ENCODE results near the gene TUBB1. TPM values are rescaled to one million over a fixed set of nuclear protein-coding genes. Genes with fewer than 3 reads are reported as not detected.

The TUBB1 gene
- total and polyA plus RNA-seq, 4 experiments from 2014 or later: not detected

DNA sequence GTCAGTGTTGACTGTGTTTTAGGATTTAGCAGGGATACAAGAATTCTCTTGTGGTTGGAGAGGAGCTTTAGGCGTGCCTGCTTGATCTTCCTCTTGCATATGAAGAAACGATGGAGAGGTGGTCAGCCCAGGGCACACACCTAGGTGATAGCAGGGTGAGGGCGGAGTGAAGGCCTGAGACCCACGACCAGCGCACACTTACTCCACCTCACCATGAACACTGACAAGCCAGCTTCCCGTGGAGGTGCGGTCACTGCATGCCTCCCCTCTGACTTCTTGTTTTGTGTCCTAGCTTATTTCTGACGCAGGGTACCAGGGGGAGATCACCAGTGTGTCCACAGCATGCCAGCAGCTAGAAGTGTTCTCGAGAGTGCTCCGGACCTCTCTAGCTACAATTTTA, 30.0 kb upstream of the TUBB1 start:
- peak overlapping the region in 1 of 7 donors; percentile 42 for H3K27ac Mint-ChIP-seq
- H3K9me3 ChIP-seq (ENCODE audit: control insufficient read depth in 1 of 2, low read length in 2 of 2): no peaks in the 10 kb centered on the region
- H3K4me3 ChIP-seq (ENCODE audit: low read length in 2 of 2): no peak overlapping the region
- H3K27ac ChIP-seq (ENCODE audit: low read depth, low read length): no peak overlapping the region
- CTCF ChIA-PET (ENCODE audit: partially characterized antibody): no interaction called here
- no peak overlapping the region for H3K4me3 Mint-ChIP-seq
- intact Hi-C loops (cut with micrococcal nuclease): no loop called here
- H3K9me3 Mint-ChIP-seq: no peaks in the 10 kb centered on the region
- no peaks in the 10 kb centered on the region for H3K27me3 ChIP-seq (ENCODE audit: insufficient read depth, low read length)
- no peaks in the 10 kb centered on the region for H3K27me3 Mint-ChIP-seq
- peaks cover 13% of the 10 kb centered on the region for H3K4me1 ChIP-seq (ENCODE audit: insufficient read depth, low read length)
- POLR2A ChIA-PET (ENCODE audit: partially characterized antibody): interaction anchor here (1.0 to 2.4 kb wide), 2 partner anchors 17 to 43 kb away, joined by 3 to 9 read pairs; partner anchors contain the start of gene ATP5F1E
- peaks cover 19 to 23% (median 19%) of the 10 kb centered on the region in 4 donors for H3K4me1 Mint-ChIP-seq
- no peak for DNase-seq
- H3K36me3 Mint-ChIP-seq: peaks cover 50 to 75% of the 10 kb centered on the region in 2 donors
- H3K36me3 ChIP-seq (ENCODE audit: insufficient read depth, low read length): peaks cover 75% of the 10 kb centered on the region

DNA sequence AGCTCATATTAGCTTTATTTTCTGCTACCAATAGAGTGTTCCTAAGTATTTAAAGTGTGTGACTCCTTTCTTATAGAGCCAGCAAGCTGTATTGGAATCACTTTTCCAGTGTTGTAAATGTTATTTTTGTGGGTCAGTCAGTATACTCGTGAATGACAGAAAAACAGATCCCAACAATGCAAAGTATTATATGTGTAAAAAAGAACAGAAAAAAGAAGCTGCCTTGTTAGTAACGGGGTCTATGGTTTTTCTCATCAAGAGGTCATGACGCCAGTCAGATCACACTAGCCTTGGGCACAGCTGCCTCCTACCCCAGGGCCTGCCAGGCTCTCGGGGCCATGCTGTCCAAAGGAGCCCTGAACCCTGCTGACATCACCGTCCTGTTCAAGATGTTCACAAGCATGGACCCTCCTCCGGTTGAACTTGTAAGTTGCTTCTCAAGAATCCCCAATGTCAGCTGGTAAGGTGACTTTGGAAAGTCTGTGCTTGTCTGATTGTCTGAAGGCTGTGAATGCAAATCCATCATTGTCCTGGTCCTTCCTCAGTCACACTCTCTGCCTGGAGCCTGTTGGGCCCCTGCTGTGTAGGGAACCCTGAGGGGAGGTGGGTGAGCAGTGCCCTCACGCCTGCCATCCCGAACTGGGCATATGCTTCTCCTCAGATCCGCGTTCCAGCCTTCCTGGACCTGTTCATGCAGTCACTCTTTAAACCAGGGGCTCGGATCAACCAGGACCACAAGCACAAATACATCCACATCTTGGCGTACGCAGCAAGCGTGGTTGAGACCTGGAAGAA, 28.4 kb upstream of the TUBB1 start:
- intact Hi-C loops (cut with micrococcal nuclease): no loop called here
- H3K9me3 ChIP-seq (ENCODE audit: control insufficient read depth in 1 of 2, low read length in 2 of 2): no peaks in the 10 kb centered on the region
- H3K27ac ChIP-seq (ENCODE audit: low read depth, low read length): no peak overlapping the region
- Mint-ChIP-seq H3K27me3 (no peaks in the 10 kb centered on the region), H3K9me3 (no peaks in the 10 kb centered on the region), H3K36me3 (peaks cover 57 to 82% of the 10 kb centered on the region in 2 donors), H3K4me1 (peaks cover 6 to 12% (median 8%) of the 10 kb centered on the region in 4 donors), H3K27ac (no peak overlapping the region), H3K4me3 (no peak overlapping the region)
- no peak for DNase-seq
- no peaks in the 10 kb centered on the region for H3K4me1 ChIP-seq (ENCODE audit: insufficient read depth, low read length)
- ChIA-PET CTCF (ENCODE audit: partially characterized antibody) (no interaction called here), POLR2A (ENCODE audit: partially characterized antibody) (no interaction called here)
- H3K27me3 ChIP-seq (ENCODE audit: insufficient read depth, low read length): no peaks in the 10 kb centered on the region
- peaks cover 79% of the 10 kb centered on the region for H3K36me3 ChIP-seq (ENCODE audit: insufficient read depth, low read length)
- no peak overlapping the region for H3K4me3 ChIP-seq (ENCODE audit: low read length in 2 of 2)

DNA sequence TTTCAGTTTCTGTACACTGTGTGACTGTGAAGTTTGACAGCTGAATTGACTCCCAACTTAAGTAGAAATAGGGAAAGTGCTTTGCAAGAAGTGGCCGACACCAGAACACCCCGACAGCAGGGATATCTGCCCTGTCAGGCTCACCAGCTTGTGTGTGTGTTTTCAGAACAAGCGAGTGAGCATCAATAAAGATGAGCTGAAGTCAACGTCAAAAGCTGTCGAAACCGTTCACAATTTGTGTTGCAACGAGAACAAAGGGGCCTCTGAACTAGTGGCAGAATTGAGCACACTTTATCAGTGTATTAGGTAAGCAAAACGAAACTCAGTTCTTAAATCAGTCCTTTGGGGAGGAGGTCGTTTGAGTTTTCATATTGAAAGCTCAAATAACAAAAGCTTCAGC, 27.5 kb upstream of the TUBB1 start:
- POLR2A ChIA-PET (ENCODE audit: partially characterized antibody): interaction anchor here (0.8 kb wide), 1 partner anchor 41 kb away, joined by 4 read pairs; the partner anchor contains the start of gene ATP5F1E
- Histone ChIP-seq H3K9me3 (ENCODE audit: control insufficient read depth in 1 of 2, low read length in 2 of 2) (no peaks in the 10 kb centered on the region), H3K36me3 (ENCODE audit: insufficient read depth, low read length) (peaks cover 73% of the 10 kb centered on the region)

DNA sequence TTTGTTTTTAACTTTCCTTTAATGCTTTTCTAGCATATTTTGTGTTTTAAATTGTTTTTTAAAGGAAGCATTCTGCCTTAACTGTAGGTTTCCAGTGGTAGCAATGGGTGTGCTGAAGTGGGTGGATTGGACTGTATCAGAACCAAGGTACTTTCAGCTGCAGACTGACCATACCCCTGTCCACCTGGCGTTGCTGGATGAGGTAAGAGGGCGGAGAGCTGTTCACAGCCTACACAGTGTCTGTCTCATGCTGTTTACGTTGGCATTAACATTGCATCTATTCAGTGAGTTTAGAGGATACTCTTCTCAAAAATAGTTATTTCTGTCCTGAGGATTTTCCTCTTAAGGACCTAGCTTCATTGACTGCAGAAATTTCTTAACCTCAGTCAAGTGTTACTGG, 26.3 kb upstream of the TUBB1 start:
- peaks cover 0 to 2% (median 0%) of the 10 kb centered on the region in 4 donors for H3K4me1 Mint-ChIP-seq

More for the DNA sequence above, 27.5 kb upstream of the TUBB1 start:
- intact Hi-C loops (cut with micrococcal nuclease): no loop called here
- Mint-ChIP-seq H3K9me3 (no peaks in the 10 kb centered on the region), H3K27me3 (no peaks in the 10 kb centered on the region), H3K27ac (peak overlapping the region in 2 of 7 donors; percentile 23 to 57), H3K4me1 (peaks cover 3 to 7% (median 7%) of the 10 kb centered on the region in 4 donors), H3K4me3 (no peak overlapping the region), H3K36me3 (peaks cover 60 to 85% of the 10 kb centered on the region in 2 donors)
- Histone ChIP-seq H3K4me3 (ENCODE audit: low read length in 2 of 2) (no peak overlapping the region), H3K27ac (ENCODE audit: low read depth, low read length) (no peak overlapping the region), H3K4me1 (ENCODE audit: insufficient read depth, low read length) (no peaks in the 10 kb centered on the region), H3K27me3 (ENCODE audit: insufficient read depth, low read length) (no peaks in the 10 kb centered on the region)
- CTCF ChIA-PET (ENCODE audit: partially characterized antibody): interaction anchor here (0.8 kb wide), 1 partner anchor 195 kb away, joined by 4 read pairs; no protein-coding TSS in a partner anchor
- DNase-seq: no peak

DNA sequence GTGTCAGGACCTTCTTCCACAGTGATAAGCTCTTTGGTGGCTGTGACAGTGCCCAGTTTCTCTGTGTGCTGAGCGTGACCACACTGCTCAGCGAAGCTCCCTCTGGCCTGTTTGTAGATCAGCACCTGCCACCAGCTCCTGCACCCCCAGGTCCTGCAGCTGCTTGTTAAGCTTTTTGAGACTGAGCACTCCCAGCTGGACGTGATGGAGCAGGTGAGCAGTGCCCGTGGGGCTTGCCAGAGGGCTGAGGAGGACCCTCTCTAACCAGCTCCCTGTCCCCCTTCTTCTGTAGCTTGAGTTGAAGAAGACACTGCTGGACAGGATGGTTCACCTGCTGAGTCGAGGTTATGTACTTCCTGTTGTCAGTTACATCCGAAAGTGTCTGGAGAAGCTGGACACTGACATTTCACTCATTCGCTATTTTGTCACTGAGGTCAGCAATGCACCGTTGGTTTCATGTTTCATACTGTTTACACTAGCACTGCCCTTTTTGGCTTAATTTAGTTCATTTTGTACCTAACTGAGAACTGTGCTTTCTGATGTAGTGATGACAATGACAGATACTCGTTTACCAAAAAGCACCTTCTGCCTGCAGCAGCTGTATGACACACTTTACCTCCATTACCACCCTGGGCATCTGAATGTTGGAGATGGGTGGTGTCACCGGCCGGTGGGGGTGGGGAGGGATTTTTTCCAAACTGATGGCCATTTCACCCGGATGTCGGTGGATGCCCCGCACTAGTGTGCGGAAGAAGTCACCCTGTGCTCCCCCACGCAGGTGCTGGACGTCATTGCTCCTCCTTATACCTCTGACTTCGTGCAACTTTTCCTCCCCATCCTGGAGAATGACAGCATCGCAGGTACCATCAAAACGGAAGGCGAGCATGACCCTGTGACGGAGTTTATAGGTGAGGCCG, 25.6 kb upstream of the TUBB1 start:
- Mint-ChIP-seq H3K27ac (peak overlapping the region in 1 of 7 donors; percentile 57), H3K4me3 (no peak overlapping the region), H3K36me3 (peaks cover 58 to 80% of the 10 kb centered on the region in 2 donors), H3K4me1 (no peaks in the 10 kb centered on the region), H3K9me3 (no peaks in the 10 kb centered on the region), H3K27me3 (no peaks in the 10 kb centered on the region)
- DNase-seq: no peak
- no peak overlapping the region for H3K4me3 ChIP-seq (ENCODE audit: low read length in 2 of 2)
- intact Hi-C loops (cut with micrococcal nuclease): no loop called here
- CTCF ChIA-PET (ENCODE audit: partially characterized antibody): interaction anchor here (0.7 kb wide), 1 partner anchor 124 kb away, joined by 3 read pairs; no protein-coding TSS in a partner anchor
- POLR2A ChIA-PET (ENCODE audit: partially characterized antibody): interaction anchor here (0.8 to 1.4 kb wide), 2 partner anchors 10 to 39 kb away, joined by 3 to 4 read pairs; partner anchors contain the start of gene ATP5F1E
- no peaks in the 10 kb centered on the region for H3K27me3 ChIP-seq (ENCODE audit: insufficient read depth, low read length)
- peaks cover 63% of the 10 kb centered on the region for H3K36me3 ChIP-seq (ENCODE audit: insufficient read depth, low read length)
- no peaks in the 10 kb centered on the region for H3K4me1 ChIP-seq (ENCODE audit: insufficient read depth, low read length)
- H3K27ac ChIP-seq (ENCODE audit: low read depth, low read length): no peak overlapping the region
- no peaks in the 10 kb centered on the region for H3K9me3 ChIP-seq (ENCODE audit: control insufficient read depth in 1 of 2, low read length in 2 of 2)

More for the DNA sequence above, 26.3 kb upstream of the TUBB1 start:
- H3K4me3 ChIP-seq (ENCODE audit: low read length in 2 of 2): no peak overlapping the region
- H3K36me3 ChIP-seq (ENCODE audit: insufficient read depth, low read length): peaks cover 70% of the 10 kb centered on the region
- intact Hi-C loops (cut with micrococcal nuclease): no loop called here
- peaks cover 60 to 84% of the 10 kb centered on the region in 2 donors for H3K36me3 Mint-ChIP-seq
- no peaks in the 10 kb centered on the region for H3K9me3 Mint-ChIP-seq
- no peak for DNase-seq
- no peaks in the 10 kb centered on the region for H3K4me1 ChIP-seq (ENCODE audit: insufficient read depth, low read length)
- no peak overlapping the region for H3K27ac Mint-ChIP-seq
- no peak overlapping the region for H3K27ac ChIP-seq (ENCODE audit: low read depth, low read length)
- no peaks in the 10 kb centered on the region for H3K27me3 Mint-ChIP-seq
- no peak overlapping the region for H3K4me3 Mint-ChIP-seq
- POLR2A ChIA-PET (ENCODE audit: partially characterized antibody): interaction anchor here (0.8 to 1.4 kb wide), 3 partner anchors 10 to 39 kb away, joined by 3 to 4 read pairs (median 4); partner anchors contain the start of gene ATP5F1E
- H3K9me3 ChIP-seq (ENCODE audit: control insufficient read depth in 1 of 2, low read length in 2 of 2): no peaks in the 10 kb centered on the region
- no peaks in the 10 kb centered on the region for H3K27me3 ChIP-seq (ENCODE audit: insufficient read depth, low read length)
- CTCF ChIA-PET (ENCODE audit: partially characterized antibody): interaction anchor here (0.7 to 1.0 kb wide), 2 partner anchors 123 to 215 kb away, joined by 3 read pairs; no protein-coding TSS in a partner anchor

DNA sequence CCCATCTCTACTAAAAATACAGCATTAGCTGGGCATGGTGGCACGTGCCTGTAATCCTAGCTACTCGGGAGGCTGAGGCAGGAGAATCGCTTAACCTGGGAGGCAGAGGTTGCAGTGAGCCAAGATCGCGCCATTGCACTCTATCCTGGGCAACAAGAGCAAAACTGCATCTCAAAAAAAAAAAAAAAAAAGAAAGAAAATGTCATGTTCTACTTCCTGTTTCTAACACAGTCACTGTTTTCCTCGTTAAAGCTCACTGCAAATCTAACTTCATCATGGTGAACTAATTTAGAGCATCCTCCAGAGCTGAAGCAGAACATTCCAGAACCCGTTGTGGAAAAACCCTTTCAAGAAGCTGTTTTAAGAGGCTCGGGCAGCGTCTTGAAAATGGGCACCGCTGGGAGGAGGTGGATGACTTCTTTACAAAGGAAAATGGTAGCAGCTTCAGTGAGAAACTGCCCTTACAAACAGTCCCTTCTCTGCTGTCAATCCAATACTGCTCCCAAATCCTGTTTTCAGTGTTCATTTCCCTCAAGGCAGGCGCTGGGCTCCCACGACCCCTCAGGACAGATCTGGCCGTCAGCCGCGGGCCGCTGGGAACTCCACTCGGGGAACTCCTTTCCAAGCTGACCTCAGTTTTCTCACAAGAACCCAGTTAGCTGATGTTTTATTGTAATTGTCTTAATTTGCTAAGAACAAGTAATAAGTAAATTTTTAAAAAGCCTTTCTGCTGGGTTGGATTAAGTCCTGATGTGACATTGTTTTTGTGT, 24.7 kb upstream of the TUBB1 start:
- Mint-ChIP-seq H3K27ac (no peak overlapping the region), H3K4me1 (no peaks in the 10 kb centered on the region), H3K9me3 (no peaks in the 10 kb centered on the region), H3K27me3 (no peaks in the 10 kb centered on the region), H3K36me3 (peaks cover 48 to 72% of the 10 kb centered on the region in 2 donors), H3K4me3 (no peak overlapping the region)
- DNase-seq: no peak
- H3K9me3 ChIP-seq (ENCODE audit: control insufficient read depth in 1 of 2, low read length in 2 of 2): no peaks in the 10 kb centered on the region
- CTCF ChIA-PET (ENCODE audit: partially characterized antibody): interaction anchor here (0.8 kb wide), 1 partner anchor 12 kb away, joined by 3 read pairs; no protein-coding TSS in a partner anchor
- intact Hi-C loops (cut with micrococcal nuclease): no loop called here
- H3K36me3 ChIP-seq (ENCODE audit: insufficient read depth, low read length): peaks cover 53% of the 10 kb centered on the region
- POLR2A ChIA-PET (ENCODE audit: partially characterized antibody): no interaction called here
- no peaks in the 10 kb centered on the region for H3K27me3 ChIP-seq (ENCODE audit: insufficient read depth, low read length)
- H3K4me1 ChIP-seq (ENCODE audit: insufficient read depth, low read length): no peaks in the 10 kb centered on the region
- H3K4me3 ChIP-seq (ENCODE audit: low read length in 2 of 2): no peak overlapping the region
- H3K27ac ChIP-seq (ENCODE audit: low read depth, low read length): no peak overlapping the region
